ENCODE data around the gene FAM193B. TPM values are rescaled to one million over a fixed set of nuclear protein-coding genes. Genes with fewer than 3 reads are reported as not detected.

FAM193B gene
- total and polyA plus RNA-seq, 9 of the 15 experiments (the other 6 are each of a cell fraction or from before 2014, with no cell fraction given) = 4.4 to 76.4 (median 37.3) TPM

- no peak for TF ChIP-seq PRDM10 (IDR thresholded peaks at IDR 0.05; ENCODE audit: partially characterized antibody)
- TF ChIP-seq RFX5 (IDR thresholded peaks at IDR 0.05; ENCODE audit: low read depth, low read length) = no peak
- TF ChIP-seq AFF4 (CRISPR knock-in tag; IDR thresholded peaks at IDR 0.05) = peak; percentile 59; the same call in 1 of the 2 replicates
- no peak for TF ChIP-seq POLR3A (IDR thresholded peaks at IDR 0.05; ENCODE audit: borderline replicate concordance, extremely low read depth, insufficient read depth, insufficient read length)
- no peak for TF ChIP-seq RBM17 (IDR thresholded peaks at IDR 0.05; ENCODE audit: borderline replicate concordance, low read depth, low read length)
- TF ChIP-seq XRCC5 (IDR thresholded peaks at IDR 0.05; ENCODE audit: low read depth, low read length) = peak; percentile 95
- no peak for TF ChIP-seq ARID3A (IDR thresholded peaks at IDR 0.05; ENCODE audit: borderline replicate concordance, low read depth, low read length)
- no peak for TF ChIP-seq SAP30 (IDR thresholded peaks at IDR 0.05; ENCODE audit: borderline replicate concordance, insufficient read depth, low read depth, low read length, poor library complexity, severe bottlenecking)
- TF ChIP-seq SRSF9 (IDR thresholded peaks at IDR 0.05; ENCODE audit: borderline replicate concordance, low read depth, low read length) = no peak
- no peak for TF ChIP-seq ZNF140 (CRISPR knock-in tag; IDR thresholded peaks at IDR 0.05)
- TF ChIP-seq ZNF12 (CRISPR knock-in tag; IDR thresholded peaks at IDR 0.05) = no peak
- TF ChIP-seq TAF15 (IDR thresholded peaks at IDR 0.05; ENCODE audit: low read depth, low read length) = no peak
- TF ChIP-seq NFIX (CRISPR knock-in tag; IDR thresholded peaks at IDR 0.05; ENCODE audit: low read depth) = no peak
- TF ChIP-seq ZNF239 (CRISPR knock-in tag; IDR thresholded peaks at IDR 0.05) = 0 out of 2 replicates have a peak, but pooled peaks have one; percentile 9
- TF ChIP-seq HDGF (IDR thresholded peaks at IDR 0.05) = peak; percentile 62; the same call in 1 of the 2 replicates
- TF ChIP-seq ZBTB7A (IDR thresholded peaks at IDR 0.05; ENCODE audit: borderline replicate concordance, control insufficient read depth, low read depth, low read length) = peak; percentile 100
- no peak for TF ChIP-seq HBP1 (CRISPR knock-in tag; IDR thresholded peaks at IDR 0.05)
Observed at GRCh38 chr5:177491429-177491945, 62.9 kb downstream of the FAM193B start (continued).

Data from K562 (cell line).